ENCODE measurements around the gene HAVCR1. TPM values are rescaled to one million over a fixed set of nuclear protein-coding genes. Genes with fewer than 3 reads are reported as not detected.

The HAVCR1 gene
- total and polyA plus RNA-seq, 2 of the 13 experiments (the other 11 are each of a cell fraction or from before 2014, with no cell fraction given), result 0.93 to 12.3 TPM

DNA sequence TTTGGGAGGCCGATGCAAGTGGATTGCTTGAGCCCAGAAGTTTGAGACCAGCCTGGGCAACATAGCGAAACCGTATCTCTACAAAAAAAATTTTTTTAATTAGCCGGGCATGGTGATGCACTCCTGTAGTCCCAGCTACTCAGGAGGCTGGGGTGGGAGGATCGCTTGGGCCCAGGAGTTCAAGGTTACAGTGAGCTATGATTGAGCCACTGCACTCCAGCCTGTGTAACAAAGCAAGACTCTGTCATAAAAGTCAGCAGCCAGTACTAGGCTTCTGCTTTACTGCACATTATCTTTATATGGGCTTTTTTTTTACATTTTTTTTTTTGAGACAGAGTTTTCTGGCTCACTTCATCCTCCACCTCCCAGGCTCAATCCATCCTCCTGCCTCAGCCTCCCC is 9.4 kb upstream of the HAVCR1 start (continued):
- TF ChIP-seq, protein P1, sequence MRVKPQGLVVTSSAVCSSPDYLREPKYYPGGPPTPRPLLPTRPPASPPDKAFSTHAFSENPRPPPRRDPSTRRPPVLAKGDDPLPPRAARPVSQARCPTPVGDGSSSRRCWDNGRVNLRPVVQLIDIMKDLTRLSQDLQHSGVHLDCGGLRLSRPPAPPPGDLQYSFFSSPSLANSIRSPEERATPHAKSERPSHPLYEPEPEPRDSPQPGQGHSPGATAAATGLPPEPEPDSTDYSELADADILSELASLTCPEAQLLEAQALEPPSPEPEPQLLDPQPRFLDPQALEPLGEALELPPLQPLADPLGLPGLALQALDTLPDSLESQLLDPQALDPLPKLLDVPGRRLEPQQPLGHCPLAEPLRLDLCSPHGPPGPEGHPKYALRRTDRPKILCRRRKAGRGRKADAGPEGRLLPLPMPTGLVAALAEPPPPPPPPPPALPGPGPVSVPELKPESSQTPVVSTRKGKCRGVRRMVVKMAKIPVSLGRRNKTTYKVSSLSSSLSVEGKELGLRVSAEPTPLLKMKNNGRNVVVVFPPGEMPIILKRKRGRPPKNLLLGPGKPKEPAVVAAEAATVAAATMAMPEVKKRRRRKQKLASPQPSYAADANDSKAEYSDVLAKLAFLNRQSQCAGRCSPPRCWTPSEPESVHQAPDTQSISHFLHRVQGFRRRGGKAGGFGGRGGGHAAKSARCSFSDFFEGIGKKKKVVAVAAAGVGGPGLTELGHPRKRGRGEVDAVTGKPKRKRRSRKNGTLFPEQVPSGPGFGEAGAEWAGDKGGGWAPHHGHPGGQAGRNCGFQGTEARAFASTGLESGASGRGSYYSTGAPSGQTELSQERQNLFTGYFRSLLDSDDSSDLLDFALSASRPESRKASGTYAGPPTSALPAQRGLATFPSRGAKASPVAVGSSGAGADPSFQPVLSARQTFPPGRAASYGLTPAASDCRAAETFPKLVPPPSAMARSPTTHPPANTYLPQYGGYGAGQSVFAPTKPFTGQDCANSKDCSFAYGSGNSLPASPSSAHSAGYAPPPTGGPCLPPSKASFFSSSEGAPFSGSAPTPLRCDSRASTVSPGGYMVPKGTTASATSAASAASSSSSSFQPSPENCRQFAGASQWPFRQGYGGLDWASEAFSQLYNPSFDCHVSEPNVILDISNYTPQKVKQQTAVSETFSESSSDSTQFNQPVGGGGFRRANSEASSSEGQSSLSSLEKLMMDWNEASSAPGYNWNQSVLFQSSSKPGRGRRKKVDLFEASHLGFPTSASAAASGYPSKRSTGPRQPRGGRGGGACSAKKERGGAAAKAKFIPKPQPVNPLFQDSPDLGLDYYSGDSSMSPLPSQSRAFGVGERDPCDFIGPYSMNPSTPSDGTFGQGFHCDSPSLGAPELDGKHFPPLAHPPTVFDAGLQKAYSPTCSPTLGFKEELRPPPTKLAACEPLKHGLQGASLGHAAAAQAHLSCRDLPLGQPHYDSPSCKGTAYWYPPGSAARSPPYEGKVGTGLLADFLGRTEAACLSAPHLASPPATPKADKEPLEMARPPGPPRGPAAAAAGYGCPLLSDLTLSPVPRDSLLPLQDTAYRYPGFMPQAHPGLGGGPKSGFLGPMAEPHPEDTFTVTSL (CRISPR knock-in tag; IDR thresholded peaks at IDR 0.05; ENCODE audit: borderline replicate concordance), result 0 out of 2 replicates have a peak, but pooled peaks have one; percentile 12
- no peak for TF ChIP-seq EED (CRISPR knock-in tag; IDR thresholded peaks at IDR 0.05)
- no peak for TF ChIP-seq ZNF792 (CRISPR knock-in tag; IDR thresholded peaks at IDR 0.05)
- TF ChIP-seq SALL1 (CRISPR knock-in tag; IDR thresholded peaks at IDR 0.05), result peak; percentile 36; the same call in 1 of the 2 replicates
- TF ChIP-seq, protein P2, sequence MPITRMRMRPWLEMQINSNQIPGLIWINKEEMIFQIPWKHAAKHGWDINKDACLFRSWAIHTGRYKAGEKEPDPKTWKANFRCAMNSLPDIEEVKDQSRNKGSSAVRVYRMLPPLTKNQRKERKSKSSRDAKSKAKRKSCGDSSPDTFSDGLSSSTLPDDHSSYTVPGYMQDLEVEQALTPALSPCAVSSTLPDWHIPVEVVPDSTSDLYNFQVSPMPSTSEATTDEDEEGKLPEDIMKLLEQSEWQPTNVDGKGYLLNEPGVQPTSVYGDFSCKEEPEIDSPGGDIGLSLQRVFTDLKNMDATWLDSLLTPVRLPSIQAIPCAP (CRISPR knock-in tag; IDR thresholded peaks at IDR 0.05; ENCODE audit: low read depth), result no peak
- no peak for TF ChIP-seq ZSCAN9 (CRISPR knock-in tag; IDR thresholded peaks at IDR 0.05; ENCODE audit: borderline replicate concordance)
- TF ChIP-seq, protein P3, sequence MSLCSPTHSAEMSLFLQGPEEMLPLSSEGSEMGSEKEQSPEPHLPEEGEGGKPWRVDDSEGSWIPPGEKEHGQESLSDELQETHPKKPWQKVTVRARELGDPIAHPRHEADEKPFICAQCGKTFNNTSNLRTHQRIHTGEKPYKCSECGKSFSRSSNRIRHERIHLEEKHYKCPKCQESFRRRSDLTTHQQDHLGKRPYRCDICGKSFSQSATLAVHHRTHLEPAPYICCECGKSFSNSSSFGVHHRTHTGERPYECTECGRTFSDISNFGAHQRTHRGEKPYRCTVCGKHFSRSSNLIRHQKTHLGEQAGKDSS (CRISPR knock-in tag; IDR thresholded peaks at IDR 0.05; ENCODE audit: borderline replicate concordance, low read depth), result no peak
- peak; percentile 59 for TF ChIP-seq RARA (CRISPR knock-in tag; IDR thresholded peaks at IDR 0.05)
- TF ChIP-seq ZMYM3 (CRISPR knock-in tag; IDR thresholded peaks at IDR 0.05), result peak; percentile 62; the same call in 1 of the 2 replicates
- TF ChIP-seq ZNF263 (CRISPR knock-in tag; IDR thresholded peaks at IDR 0.05), result 0 out of 2 replicates have a peak, but pooled peaks have one; percentile 12
- no peak for TF ChIP-seq ZNF772 (CRISPR knock-in tag; IDR thresholded peaks at IDR 0.05)
- no peak for TF ChIP-seq TP53 (CRISPR knock-in tag; conservative IDR thresholded peaks at IDR 0.05)
- no peak for TF ChIP-seq HNRNPLL (IDR thresholded peaks at IDR 0.05; ENCODE audit: low read depth, low read length, poor library complexity, severe bottlenecking)
- TF ChIP-seq, protein P4, sequence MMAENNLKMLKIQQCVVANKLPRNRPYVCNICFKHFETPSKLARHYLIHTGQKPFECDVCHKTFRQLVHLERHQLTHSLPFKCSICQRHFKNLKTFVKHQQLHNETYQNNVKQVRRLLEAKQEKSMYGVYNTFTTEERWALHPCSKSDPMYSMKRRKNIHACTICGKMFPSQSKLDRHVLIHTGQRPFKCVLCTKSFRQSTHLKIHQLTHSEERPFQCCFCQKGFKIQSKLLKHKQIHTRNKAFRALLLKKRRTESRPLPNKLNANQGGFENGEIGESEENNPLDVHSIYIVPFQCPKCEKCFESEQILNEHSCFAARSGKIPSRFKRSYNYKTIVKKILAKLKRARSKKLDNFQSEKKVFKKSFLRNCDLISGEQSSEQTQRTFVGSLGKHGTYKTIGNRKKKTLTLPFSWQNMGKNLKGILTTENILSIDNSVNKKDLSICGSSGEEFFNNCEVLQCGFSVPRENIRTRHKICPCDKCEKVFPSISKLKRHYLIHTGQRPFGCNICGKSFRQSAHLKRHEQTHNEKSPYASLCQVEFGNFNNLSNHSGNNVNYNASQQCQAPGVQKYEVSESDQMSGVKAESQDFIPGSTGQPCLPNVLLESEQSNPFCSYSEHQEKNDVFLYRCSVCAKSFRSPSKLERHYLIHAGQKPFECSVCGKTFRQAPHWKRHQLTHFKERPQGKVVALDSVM (CRISPR knock-in tag; IDR thresholded peaks at IDR 0.05), result peak; percentile 97
- TF ChIP-seq, protein P5, sequence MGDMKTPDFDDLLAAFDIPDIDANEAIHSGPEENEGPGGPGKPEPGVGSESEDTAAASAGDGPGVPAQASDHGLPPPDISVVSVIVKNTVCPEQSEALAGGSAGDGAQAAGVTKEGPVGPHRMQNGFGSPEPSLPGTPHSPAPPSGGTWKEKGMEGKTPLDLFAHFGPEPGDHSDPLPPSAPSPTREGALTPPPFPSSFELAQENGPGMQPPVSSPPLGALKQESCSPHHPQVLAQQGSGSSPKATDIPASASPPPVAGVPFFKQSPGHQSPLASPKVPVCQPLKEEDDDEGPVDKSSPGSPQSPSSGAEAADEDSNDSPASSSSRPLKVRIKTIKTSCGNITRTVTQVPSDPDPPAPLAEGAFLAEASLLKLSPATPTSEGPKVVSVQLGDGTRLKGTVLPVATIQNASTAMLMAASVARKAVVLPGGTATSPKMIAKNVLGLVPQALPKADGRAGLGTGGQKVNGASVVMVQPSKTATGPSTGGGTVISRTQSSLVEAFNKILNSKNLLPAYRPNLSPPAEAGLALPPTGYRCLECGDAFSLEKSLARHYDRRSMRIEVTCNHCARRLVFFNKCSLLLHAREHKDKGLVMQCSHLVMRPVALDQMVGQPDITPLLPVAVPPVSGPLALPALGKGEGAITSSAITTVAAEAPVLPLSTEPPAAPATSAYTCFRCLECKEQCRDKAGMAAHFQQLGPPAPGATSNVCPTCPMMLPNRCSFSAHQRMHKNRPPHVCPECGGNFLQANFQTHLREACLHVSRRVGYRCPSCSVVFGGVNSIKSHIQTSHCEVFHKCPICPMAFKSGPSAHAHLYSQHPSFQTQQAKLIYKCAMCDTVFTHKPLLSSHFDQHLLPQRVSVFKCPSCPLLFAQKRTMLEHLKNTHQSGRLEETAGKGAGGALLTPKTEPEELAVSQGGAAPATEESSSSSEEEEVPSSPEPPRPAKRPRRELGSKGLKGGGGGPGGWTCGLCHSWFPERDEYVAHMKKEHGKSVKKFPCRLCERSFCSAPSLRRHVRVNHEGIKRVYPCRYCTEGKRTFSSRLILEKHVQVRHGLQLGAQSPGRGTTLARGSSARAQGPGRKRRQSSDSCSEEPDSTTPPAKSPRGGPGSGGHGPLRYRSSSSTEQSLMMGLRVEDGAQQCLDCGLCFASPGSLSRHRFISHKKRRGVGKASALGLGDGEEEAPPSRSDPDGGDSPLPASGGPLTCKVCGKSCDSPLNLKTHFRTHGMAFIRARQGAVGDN (CRISPR knock-in tag; IDR thresholded peaks at IDR 0.05), result peak; percentile 32; the same call in 1 of the 2 replicates
